GM21367 (cell line): ENCODE data around the gene TEAD2.

Experiments used
- ATAC-seq: cut with Tn5 transposase; IDR thresholded peaks from one replicate; pipeline ENCODE4 v1.9.1; 2021; ENCODE audit not compliant: unreplicated experiment

Gene TEAD2

GRCh38 chr19:49348305-49349189, 13.7 kb downstream of the TEAD2 start:
- ATAC-seq, result no peak

- ATAC-seq, result no peak
Observed at GRCh38 chr19:49347835-49348234, 14.4 kb downstream of the TEAD2 start.

- ATAC-seq, result no peak
Observed at GRCh38 chr19:49347191-49347590, 15.0 kb downstream of the TEAD2 start.

- no peak for ATAC-seq
Observed at GRCh38 chr19:49344505-49345423, 17.5 kb downstream of the TEAD2 start.

GRCh38 chr19:49343123-49343522, 19.1 kb downstream of the TEAD2 start:
- ATAC-seq, result no peak

GRCh38 chr19:49342291-49342721, 19.9 kb downstream of the TEAD2 start:
- no peak for ATAC-seq

GRCh38 chr19:49340865-49341718, 21.1 kb downstream of the TEAD2 start:
- no peak for ATAC-seq

- ATAC-seq, result no peak
Observed at GRCh38 chr19:49340069-49340864, 21.9 kb downstream of the TEAD2 start.

GRCh38 chr19:49339301-49340068, 22.7 kb downstream of the TEAD2 start:
- no peak for ATAC-seq

GRCh38 chr19:49338691-49339300, 23.4 kb downstream of the TEAD2 start:
- no peak for ATAC-seq

GRCh38 chr19:49338023-49338677, 24.1 kb downstream of the TEAD2 start:
- no peak for ATAC-seq

GRCh38 chr19:49337267-49338022, 24.8 kb downstream of the TEAD2 start:
- no peak for ATAC-seq

GRCh38 chr19:49336482-49337266, 25.5 kb downstream of the TEAD2 start:
- no peak for ATAC-seq

GRCh38 chr19:49335784-49336481, 26.3 kb downstream of the TEAD2 start:
- no peak for ATAC-seq

- no peak for ATAC-seq
Observed at GRCh38 chr19:49335071-49335783, 27.0 kb downstream of the TEAD2 start, which contains the start of gene CD37. Gene CD37, plus strand, starts transcription at chr19:49335406. Its CDS starts 135 bp downstream, at chr19:49335541.
